Endothelial cell of umbilical vein (primary cell): ENCODE data around the gene F3. TPM values are rescaled to one million over a fixed set of nuclear protein-coding genes. Genes with fewer than 3 reads are reported as not detected.

Experiments used
- BruUV-seq: library from RNA; stranded (reverse); fragments of 400-500 nt; replicated peaks from 2 replicates; lab custom pipeline; 2021; lab: Mats Ljungman, UMichigan
- CTCF ChIA-PET: fragments of 300-600, 350-600 bp; sonication (Branson Sonifier 250); formaldehyde crosslinking; loops from one replicate; lab custom pipeline; 2021; ENCODE audit warnings: antibody characterized with exemption, inconsistent platforms; lab: Charles Lee
- POLR2A ChIA-PET: fragments of 300-600, 350-600 bp; sonication (Branson Sonifier 250); formaldehyde crosslinking; loops from one replicate; lab custom pipeline; 2021; ENCODE audit warnings: antibody characterized with exemption, inconsistent platforms; lab: Charles Lee
- DNase-seq: peaks from one replicate; pipeline ENCODE4 v3.0.0-alpha.2; 2011; ENCODE audit warnings: low read depth, low spot score
- FAIRE-seq: peaks from 2 replicates; lab custom pipeline; 2011; peaks lifted over from hg19 to GRCh38; lab: Jason Lieb, UNC
- H2AFZ ChIP-seq: 2 replicates; pipeline ENCODE4 v1.6.0; 2012; ENCODE audit warnings: low read depth, low read length, control low read depth, inconsistent platforms
- H3K27ac ChIP-seq: 2 replicates; pipeline ENCODE4 v1.5.1; 2011; ENCODE audit warnings: low read depth, mild to moderate bottlenecking, control low read depth, low read length, moderate library complexity; ENCODE audit not compliant: insufficient read depth
- H3K27me3 ChIP-seq, 2 experiments: 2 replicates each; pipeline versions ENCODE4 v1.6.0 to v1.6.1; 2011; ENCODE audit warnings: low read length in 2 of 2, mixed read lengths in 1 of 2; ENCODE audit not compliant: control insufficient read depth in 2 of 2, insufficient read depth in 2 of 2
- H3K36me3 ChIP-seq, 2 experiments: 2 replicates in 1 of 2; 3 replicates in 1 of 2; pipeline ENCODE4 v1.5.1; 2011; ENCODE audit warnings: low read length in 2 of 2, mild to moderate bottlenecking in 1 of 2, moderate library complexity in 1 of 2; ENCODE audit not compliant: control insufficient read depth in 2 of 2, insufficient read depth in 2 of 2; ENCODE audit errors: extremely low read depth in 1 of 2
- H3K4me1 ChIP-seq: 3 replicates; pipeline ENCODE4 v1.5.1; 2011; ENCODE audit warnings: mild to moderate bottlenecking, low read length; ENCODE audit not compliant: control insufficient read depth, insufficient read depth; ENCODE audit errors: extremely low read depth
- H3K4me2 ChIP-seq: 2 replicates; pipeline ENCODE4 v1.6.1; 2011; ENCODE audit warnings: low read length, control low read depth, mixed read lengths; ENCODE audit not compliant: insufficient read depth
- H3K4me3 ChIP-seq, 3 experiments: fragments of 200-600 bp in 1 of 3; sonication (generic), shearing (Covaris generic) in 1 of 3; replicated peaks in 1 of 3; 2 replicates each; pipeline ENCODE4 v1.5.1; 2011 to 2016; ENCODE audit warnings: control low read depth in 3 of 3, low read length in 3 of 3, mild to moderate bottlenecking in 2 of 3, inconsistent platforms in 1 of 3, low read depth in 1 of 3, moderate library complexity in 1 of 3; ENCODE audit not compliant: insufficient read depth in 1 of 3
- H3K79me2 ChIP-seq: 2 replicates; pipeline ENCODE4 v1.6.0; 2012; ENCODE audit warnings: low read length, inconsistent platforms; ENCODE audit not compliant: control insufficient read depth, insufficient read depth
- H3K9ac ChIP-seq: replicated peaks from 2 replicates; pipeline ENCODE3; 2011; ENCODE audit warnings: low read length, control low read depth; ENCODE audit not compliant: insufficient read depth; ENCODE audit errors: extremely low read depth
- H3K9me1 ChIP-seq: replicated peaks from 3 replicates; pipeline ENCODE4 v1.6.0; 2011; ENCODE audit warnings: mild to moderate bottlenecking, low read length; ENCODE audit not compliant: control insufficient read depth, insufficient read depth; ENCODE audit errors: extremely low read depth
- H3K9me3 ChIP-seq: replicated peaks from 2 replicates; pipeline ENCODE4 v1.5.1; 2012; ENCODE audit warnings: low read length, inconsistent platforms; ENCODE audit not compliant: control insufficient read depth, insufficient read depth
- H4K20me1 ChIP-seq: replicated peaks from 2 replicates; pipeline ENCODE3; 2011; ENCODE audit warnings: mild to moderate bottlenecking, low read length; ENCODE audit not compliant: control insufficient read depth, insufficient read depth; ENCODE audit errors: extremely low read depth
- EZH2 ChIP-seq: IDR thresholded peaks from 2 replicates; pipeline ENCODE4 v1.6.1; 2012; ENCODE audit warnings: borderline replicate concordance, low read depth, mild to moderate bottlenecking, moderate library complexity, low read length, inconsistent platforms; ENCODE audit not compliant: severe bottlenecking
- FOS ChIP-seq: IDR thresholded peaks from 2 replicates; pipeline ENCODE4 v1.6.1; 2011; ENCODE audit warnings: mild to moderate bottlenecking, low read length, moderate library complexity, borderline replicate concordance; ENCODE audit not compliant: insufficient read depth
- GATA2 ChIP-seq: IDR thresholded peaks from 2 replicates; pipeline ENCODE4 v1.7.0; 2011; ENCODE audit warnings: low read depth, mild to moderate bottlenecking, moderate library complexity, mixed read lengths, low read length; ENCODE audit not compliant: insufficient read length, insufficient read depth
- JUN ChIP-seq: IDR thresholded peaks from 2 replicates; pipeline ENCODE4 v1.6.1; 2011; ENCODE audit warnings: borderline replicate concordance, low read depth; ENCODE audit not compliant: insufficient read length, insufficient read depth
- MYC ChIP-seq: IDR thresholded peaks from one replicate; pipeline ENCODE4 v1.6.1; 2011; ENCODE audit warnings: mild to moderate bottlenecking, low read depth, low read length
- POLR2A ChIP-seq: IDR thresholded peaks from 2 replicates; pipeline ENCODE4 v1.6.1; 2012; ENCODE audit warnings: low read depth, mild to moderate bottlenecking, control low read depth, low read length
- POLR2AphosphoS5 ChIP-seq: IDR thresholded peaks from 2 replicates; pipeline ENCODE4 v1.6.1; 2012; ENCODE audit warnings: low read depth, mild to moderate bottlenecking, control low read depth, low read length, moderate library complexity; ENCODE audit not compliant: insufficient read depth
- dilution Hi-C: fragments of 300-500 bp; cut with MboI; formaldehyde crosslinking; loops from one replicate; pipeline ENCODE4 v1.15.0; 2019; ENCODE audit warnings: low sequenced_read_pairs; ENCODE audit not compliant: extremely low pct_ligation_motif_present
- intact Hi-C: fragments of 100-400 bp; cut with micrococcal nuclease; formaldehyde crosslinking; loops from one replicate; pipeline ENCODE4 v1.10.0; 2022
- polyA plus RNA-seq, 4 experiments: library from polyadenylated mRNA; depleted of rRNA in 3 of 4; stranded (reverse) in 3 of 4; unstranded in 1 of 4; fragments of >200 nt; gene quantifications; 2 replicates each; pipeline versions ENCODE4 v1.2.1 to v1.2.3, GENCODE V29; 2011 to 2012; ENCODE audit warnings: missing spikeins in 1 of 4
- total RNA-seq: library from RNA; stranded (reverse); gene quantifications from 2 replicates; pipeline ENCODE4 v1.2.3, GENCODE V29; 2021
- TF ChIP-seq, protein P1 (sequence below): IDR thresholded peaks from 2 replicates; pipeline ENCODE4 v1.6.1; 2011; ENCODE audit not compliant: insufficient read depth, insufficient read length
- TF ChIP-seq, protein P2 (sequence below), 2 donors: IDR thresholded peaks; 1 replicate in 1 of 2; 2 replicates in 1 of 2; pipeline ENCODE4 v1.5.1; 2011; ENCODE audit warnings: low read length in 2 of 2, mild to moderate bottlenecking in 2 of 2, moderate library complexity in 2 of 2, control low read depth in 1 of 2, inconsistent platforms in 1 of 2, low read depth in 1 of 2; ENCODE audit not compliant: insufficient read depth in 1 of 2; ENCODE audit errors: extremely low read depth in 1 of 2

F3 gene
- total and polyA plus RNA-seq, 2 donors (not counting 3 experiments of a cell fraction or from before 2014, with no cell fraction given), result 1.2 to 2.3 TPM

DNA sequence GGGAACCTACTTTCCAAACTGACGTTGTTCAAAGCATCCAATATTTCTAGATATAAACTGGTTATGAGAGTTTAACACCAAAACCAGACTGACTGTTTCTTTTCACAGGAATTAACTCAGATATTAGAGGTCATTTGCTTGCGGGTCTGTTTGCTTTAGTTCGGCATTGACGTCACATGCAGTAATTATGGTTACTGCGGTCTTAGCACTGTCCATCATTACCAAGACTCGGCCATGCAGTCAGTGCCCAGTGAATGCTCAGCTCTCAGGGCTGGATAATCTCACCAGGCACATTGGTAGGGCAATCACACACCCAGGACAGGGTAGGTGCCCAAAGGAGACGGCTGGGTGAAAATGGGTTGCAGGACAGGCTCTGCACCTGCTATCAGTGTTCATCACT, 9.9 kb upstream of the F3 start:
- H3K27ac ChIP-seq, result no peak overlapping the region
- no peaks in the 10 kb centered on the region for H3K9me3 ChIP-seq
- ChIA-PET CTCF (no interaction called here), POLR2A (no interaction called here)
- H3K4me1 ChIP-seq, result no peaks in the 10 kb centered on the region
- peaks cover 0 to 1% of the 10 kb centered on the region in 2 experiments for H3K27me3 ChIP-seq
- dilution Hi-C loops, result no loop called here
- no TSS peak for BruUV-seq
- H4K20me1 ChIP-seq, result no peaks in the 10 kb centered on the region
- H3K4me3 ChIP-seq, result no peak overlapping the region
- no peaks in the 10 kb centered on the region for H3K79me2 ChIP-seq
- no peaks in the 10 kb centered on the region for H3K9me1 ChIP-seq
- intact Hi-C loops, result no loop called here
- H3K4me2 ChIP-seq, result no peak overlapping the region
- no peak for FAIRE-seq
- TF ChIP-seq GATA2 (no peak), POLR2AphosphoS5 (no peak), MYC (no peak), JUN (no peak), EZH2 (no peak), FOS (no peak), POLR2A (no peak)
- TF ChIP-seq, protein P1, sequence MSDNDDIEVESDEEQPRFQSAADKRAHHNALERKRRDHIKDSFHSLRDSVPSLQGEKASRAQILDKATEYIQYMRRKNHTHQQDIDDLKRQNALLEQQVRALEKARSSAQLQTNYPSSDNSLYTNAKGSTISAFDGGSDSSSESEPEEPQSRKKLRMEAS, result no peak
- TF ChIP-seq, protein P2, sequence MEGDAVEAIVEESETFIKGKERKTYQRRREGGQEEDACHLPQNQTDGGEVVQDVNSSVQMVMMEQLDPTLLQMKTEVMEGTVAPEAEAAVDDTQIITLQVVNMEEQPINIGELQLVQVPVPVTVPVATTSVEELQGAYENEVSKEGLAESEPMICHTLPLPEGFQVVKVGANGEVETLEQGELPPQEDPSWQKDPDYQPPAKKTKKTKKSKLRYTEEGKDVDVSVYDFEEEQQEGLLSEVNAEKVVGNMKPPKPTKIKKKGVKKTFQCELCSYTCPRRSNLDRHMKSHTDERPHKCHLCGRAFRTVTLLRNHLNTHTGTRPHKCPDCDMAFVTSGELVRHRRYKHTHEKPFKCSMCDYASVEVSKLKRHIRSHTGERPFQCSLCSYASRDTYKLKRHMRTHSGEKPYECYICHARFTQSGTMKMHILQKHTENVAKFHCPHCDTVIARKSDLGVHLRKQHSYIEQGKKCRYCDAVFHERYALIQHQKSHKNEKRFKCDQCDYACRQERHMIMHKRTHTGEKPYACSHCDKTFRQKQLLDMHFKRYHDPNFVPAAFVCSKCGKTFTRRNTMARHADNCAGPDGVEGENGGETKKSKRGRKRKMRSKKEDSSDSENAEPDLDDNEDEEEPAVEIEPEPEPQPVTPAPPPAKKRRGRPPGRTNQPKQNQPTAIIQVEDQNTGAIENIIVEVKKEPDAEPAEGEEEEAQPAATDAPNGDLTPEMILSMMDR (IDR thresholded peaks at IDR 0.05; ENCODE audit: extremely low read depth in 1 of 2, insufficient read depth in 1 of 2, low read depth in 1 of 2, low read length in 2 of 2), result no peak
- H2AFZ ChIP-seq, result no peak overlapping the region
- DNase-seq, result no peak
- no peak overlapping the region for H3K9ac ChIP-seq
- no peaks in the 10 kb centered on the region for H3K36me3 ChIP-seq
